K562 (cell line): ENCODE results near the gene RERE. TPM values are rescaled to one million over a fixed set of nuclear protein-coding genes. Genes with fewer than 3 reads are reported as not detected.

Experiments used
- ATAC-seq: fragments of 200-7000 bp; cut with Tn5 transposase; 3 replicates; pipeline ENCODE4 v1.9.1; 2020; ENCODE audit warnings: moderate library complexity
- BruUV-seq: library from RNA; stranded (reverse); fragments of 400-500 nt; replicated peaks from 2 replicates; lab custom pipeline; 2021; lab: Mats Ljungman, UMichigan
- CTCF ChIA-PET: fragments of 300-600 bp; formaldehyde crosslinking; extraction: SDS; loops from one replicate; lab custom pipeline; 2021; ENCODE audit warnings: low intra/inter-chr PET ratio; lab: Yijun Ruan, JAX
- POLR2A ChIA-PET: fragments of 300-600, 350-650 bp; sonication (Branson Sonifier 250); formaldehyde crosslinking; extraction: SDS; loops from one replicate; lab custom pipeline; 2021; ENCODE audit warnings: antibody characterized with exemption, inconsistent platforms; lab: Yijun Ruan, JAX
- DNase-seq, 4 experiments: peaks; one replicate each; pipeline versions ENCODE4 v3.0.0 to v3.0.0-alpha.2; 2011 to 2018; ENCODE audit warnings: low spot score in 3 of 4, mixed read lengths in 3 of 4; ENCODE audit errors: extremely low read depth in 1 of 4
- FAIRE-seq: peaks from 2 replicates; lab custom pipeline; 2011; peaks lifted over from hg19 to GRCh38; lab: Jason Lieb, UNC
- H2AFZ ChIP-seq: 2 replicates; pipeline ENCODE4 v1.6.0; 2011; ENCODE audit warnings: low read depth, low read length, control low read depth, inconsistent platforms
- H3K27ac ChIP-seq: fragments of 200-600 bp; 3 replicates; pipeline ENCODE4 v1.8.0; 2011; ENCODE audit warnings: low read depth, mild to moderate bottlenecking, control low read depth, inconsistent platforms, low read length, moderate library complexity, mixed read lengths; ENCODE audit errors: extremely low read depth
- H3K27me3 ChIP-seq, 2 experiments: fragments of 300-600 bp in 1 of 2; 2 replicates in 1 of 2; 3 replicates in 1 of 2; pipeline versions ENCODE4 v1.6.0 to v1.8.0; 2011; ENCODE audit warnings: inconsistent platforms in 2 of 2, low read length in 2 of 2, mild to moderate bottlenecking in 1 of 2, mixed read lengths in 1 of 2, moderate library complexity in 1 of 2; ENCODE audit not compliant: control insufficient read depth in 2 of 2, insufficient read depth in 2 of 2
- H3K36me3 ChIP-seq: fragments of 300-600 bp; 3 replicates; pipeline ENCODE4 v1.8.0; 2011; ENCODE audit warnings: mild to moderate bottlenecking, low read length, inconsistent platforms; ENCODE audit not compliant: control insufficient read depth, insufficient read depth
- H3K4me1 ChIP-seq, 2 experiments: fragments of 200-600 bp in 1 of 2; replicated peaks in 1 of 2; 2 replicates in 1 of 2; 3 replicates in 1 of 2; pipeline versions ENCODE4 v1.5.1 to v1.8.0; 2011; ENCODE audit warnings: inconsistent platforms in 2 of 2, low read length in 2 of 2, mild to moderate bottlenecking in 1 of 2, mixed read lengths in 1 of 2, moderate library complexity in 1 of 2; ENCODE audit not compliant: control insufficient read depth in 2 of 2, insufficient read depth in 2 of 2
- H3K4me2 ChIP-seq: 2 replicates; pipeline ENCODE4 v1.6.1; 2011; ENCODE audit warnings: low read length, control low read depth, inconsistent platforms, mixed read lengths; ENCODE audit not compliant: insufficient read depth
- H3K4me3 ChIP-seq: fragments of 200-600 bp; sonication (generic), shearing (Covaris generic); 2 replicates; pipeline ENCODE4 v1.5.1; 2016; ENCODE audit warnings: control low read depth, inconsistent platforms
- H3K79me2 ChIP-seq: fragments of 200-600 bp; 3 replicates; pipeline ENCODE4 v1.8.0; 2011; ENCODE audit warnings: low read length, inconsistent platforms; ENCODE audit not compliant: control insufficient read depth, insufficient read depth
- H3K9ac ChIP-seq, 2 experiments: 2 replicates each; pipeline versions ENCODE4 v1.6.0 to v1.6.1; 2011; ENCODE audit warnings: low read depth in 2 of 2, low read length in 2 of 2, control low read depth in 1 of 2, inconsistent platforms in 1 of 2, mild to moderate bottlenecking in 1 of 2, mixed read lengths in 1 of 2; ENCODE audit not compliant: insufficient read depth in 1 of 2
- H3K9me1 ChIP-seq: one replicate; pipeline ENCODE4 v1.6.0; 2011; ENCODE audit warnings: inconsistent platforms, mild to moderate bottlenecking, low read length, moderate library complexity; ENCODE audit not compliant: control insufficient read depth, insufficient read depth
- H3K9me3 ChIP-seq: replicated peaks from 2 replicates; pipeline ENCODE4 v1.5.1; 2011; ENCODE audit warnings: low read depth, low read length, inconsistent platforms; ENCODE audit not compliant: control insufficient read depth, insufficient read depth
- H4K20me1 ChIP-seq: replicated peaks from 2 replicates; pipeline ENCODE4 v1.6.1; 2011; ENCODE audit warnings: low read length, inconsistent platforms, mixed read lengths; ENCODE audit not compliant: control insufficient read depth, insufficient read depth
- PKNOX1 ChIP-seq: fragments of 450-650 bp; IDR thresholded peaks from 2 replicates; pipeline ENCODE4 v1.6.1; 2016
- SNAPC5 ChIP-seq: fragments of 250-450 bp; sonication (Bioruptor Pico); IDR thresholded peaks from 2 replicates; pipeline ENCODE4 v1.8.0; 2021; ENCODE audit warnings: moderate library complexity, mild to moderate bottlenecking, inconsistent platforms
- ZNF165 ChIP-seq: fragments of 250-450 bp; sonication (Bioruptor Pico); IDR thresholded peaks from 2 replicates; pipeline ENCODE4 v1.4.0; 2020; ENCODE audit warnings: borderline replicate concordance
- ZNF778 ChIP-seq: fragments of 450-650 bp; formaldehyde crosslinking; IDR thresholded peaks from 2 replicates; pipeline ENCODE4 v1.4.0; 2020; ENCODE audit warnings: mild to moderate bottlenecking, moderate library complexity
- WGBS: fragments of 100-300 bp; shearing (Covaris generic); methylation state at CpG from one replicate; pipeline ENCODE4 v1.1.6; 2016; ENCODE audit warnings: low coverage, mixed read lengths; ENCODE audit not compliant: insufficient coverage; ENCODE audit errors: missing lambda C conversion rate; 5-methylcytosine and 5-hydroxymethylcytosine counted together
- in situ Hi-C: fragments of 300-500 bp; cut with MboI; formaldehyde crosslinking; loops from 4 replicates; pipeline ENCODE4 v1.15.0; 2018; ENCODE audit warnings: inconsistent platforms, mixed read lengths
- intact Hi-C: fragments of 100-400 bp; cut with micrococcal nuclease; formaldehyde crosslinking; loops from 2 replicates; pipeline ENCODE4 v1.14.2; 2022
- polyA plus RNA-seq, 8 experiments: library from polyadenylated mRNA; depleted of rRNA in 4 of 8; stranded (reverse) in 5 of 8; unstranded in 3 of 8; fragments of >200 nt; fragmentation: Nextera tagmentation in 2 of 8; fragmentation: Illumina TruSeq in 1 of 8; extraction: Ambion mirVana in 2 of 8; extraction: Trizol in 1 of 8; gene quantifications; 2 replicates each; pipeline versions ENCODE4 v1.2.1 to v1.2.3, GENCODE V29; 2011 to 2014; ENCODE audit warnings: inconsistent platforms in 1 of 8, missing spikeins in 1 of 8
- total RNA-seq, 7 experiments: library from RNA; depleted of rRNA in 6 of 7; stranded (reverse); fragments of >200 nt in 6 of 7; fragmentation: Illumina TruSeq in 2 of 7; extraction: Trizol in 2 of 7; gene quantifications; 2 replicates each; pipeline versions ENCODE4 v1.2.1 to v1.2.3, GENCODE V29; 2011 to 2021; ENCODE audit warnings: low replicate concordance in 1 of 7
- TF ChIP-seq, protein P1 (sequence below): fragments of 150-350 bp; IDR thresholded peaks from 2 replicates; pipeline ENCODE4 v1.6.1; 2014; ENCODE audit warnings: low read depth, mild to moderate bottlenecking, low read length, borderline replicate concordance
- TF ChIP-seq, protein P2 (sequence below): fragments of 250-450 bp; sonication (Bioruptor Pico); IDR thresholded peaks from 2 replicates; pipeline ENCODE4 v1.8.0; 2021; ENCODE audit warnings: mild to moderate bottlenecking, moderate library complexity
- TF ChIP-seq, protein P3 (sequence below), 2 experiments: fragments of 450-650 bp; IDR thresholded peaks; 2 replicates each; pipeline ENCODE4 v1.6.1; 2018; ENCODE audit warnings: mild to moderate bottlenecking in 2 of 2, low read depth in 1 of 2; ENCODE audit not compliant: partially characterized antibody in 2 of 2
- TF ChIP-seq, protein P4 (sequence below): fragments of 450-650 bp; IDR thresholded peaks from 2 replicates; pipeline ENCODE4 v1.6.1; 2017; ENCODE audit warnings: antibody characterized with exemption

RERE gene
- total and polyA plus RNA-seq, 9 of the 15 experiments (the other 6 are each of a cell fraction or from before 2014, with no cell fraction given), result 3.0 to 51.5 (median 13.4) TPM

DNA sequence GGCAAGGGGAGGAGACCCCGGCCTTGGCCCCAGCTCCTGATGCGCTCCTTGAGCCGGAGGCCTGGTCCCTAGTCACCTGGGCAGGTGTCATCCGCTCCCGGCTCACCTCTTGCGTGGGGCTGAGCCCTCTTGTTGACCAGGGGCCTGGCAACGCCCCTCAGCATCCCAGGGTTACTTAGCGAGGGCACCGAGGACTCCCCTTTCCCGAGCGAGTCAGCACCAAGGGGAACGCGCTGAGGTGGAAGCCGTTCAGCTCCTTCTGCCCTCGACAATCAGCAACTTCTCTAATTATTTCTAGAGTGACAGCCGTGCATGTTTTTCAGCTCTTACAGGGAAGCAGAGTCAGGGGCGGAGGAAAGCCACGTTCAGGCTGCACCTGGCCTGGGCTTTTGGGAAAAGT is 499.0 kb downstream of the RERE start:
- FAIRE-seq, result no peak
- ChIA-PET POLR2A (interaction anchor here (0.6 kb wide), 1 partner anchor 13 kb away, joined by 3 read pairs; no protein-coding TSS in a partner anchor), CTCF (no interaction called here)
- Histone ChIP-seq H2AFZ (no peak overlapping the region), H3K9ac (no peak overlapping the region), H3K27me3 (peaks cover 21 to 77% of the 10 kb centered on the region in 2 experiments), H3K79me2 (no peaks in the 10 kb centered on the region), H3K9me1 (no peaks in the 10 kb centered on the region), H3K4me1 (peaks cover 0 to 21% of the 10 kb centered on the region in 2 experiments; a peak in 3 of 5 replicates), H3K36me3 (no peaks in the 10 kb centered on the region), H3K4me3 (no peak overlapping the region), H3K27ac (no peak overlapping the region), H3K4me2 (no peak overlapping the region), H4K20me1 (peaks cover 6% of the 10 kb centered on the region; the same call in 1 of the 2 replicates), H3K9me3 (no peaks in the 10 kb centered on the region)
- ATAC-seq, result no peak
- in situ Hi-C loops, result loop anchor here (25.0 kb wide), 1 partner anchor 656 kb away; no protein-coding TSS in a partner anchor
- intact Hi-C loops, result loop anchor here (10.0 kb wide), 1 partner anchor 174 kb away; no protein-coding TSS in a partner anchor
- no peak for DNase-seq
- WGBS, result 37% methylated on average over 16 of the region's 18 CpGs
- BruUV-seq, result no TSS peak
- TF ChIP-seq PKNOX1, result 0 out of 2 replicates have a peak, but pooled peaks have one; percentile 5
- TF ChIP-seq, protein P1, sequence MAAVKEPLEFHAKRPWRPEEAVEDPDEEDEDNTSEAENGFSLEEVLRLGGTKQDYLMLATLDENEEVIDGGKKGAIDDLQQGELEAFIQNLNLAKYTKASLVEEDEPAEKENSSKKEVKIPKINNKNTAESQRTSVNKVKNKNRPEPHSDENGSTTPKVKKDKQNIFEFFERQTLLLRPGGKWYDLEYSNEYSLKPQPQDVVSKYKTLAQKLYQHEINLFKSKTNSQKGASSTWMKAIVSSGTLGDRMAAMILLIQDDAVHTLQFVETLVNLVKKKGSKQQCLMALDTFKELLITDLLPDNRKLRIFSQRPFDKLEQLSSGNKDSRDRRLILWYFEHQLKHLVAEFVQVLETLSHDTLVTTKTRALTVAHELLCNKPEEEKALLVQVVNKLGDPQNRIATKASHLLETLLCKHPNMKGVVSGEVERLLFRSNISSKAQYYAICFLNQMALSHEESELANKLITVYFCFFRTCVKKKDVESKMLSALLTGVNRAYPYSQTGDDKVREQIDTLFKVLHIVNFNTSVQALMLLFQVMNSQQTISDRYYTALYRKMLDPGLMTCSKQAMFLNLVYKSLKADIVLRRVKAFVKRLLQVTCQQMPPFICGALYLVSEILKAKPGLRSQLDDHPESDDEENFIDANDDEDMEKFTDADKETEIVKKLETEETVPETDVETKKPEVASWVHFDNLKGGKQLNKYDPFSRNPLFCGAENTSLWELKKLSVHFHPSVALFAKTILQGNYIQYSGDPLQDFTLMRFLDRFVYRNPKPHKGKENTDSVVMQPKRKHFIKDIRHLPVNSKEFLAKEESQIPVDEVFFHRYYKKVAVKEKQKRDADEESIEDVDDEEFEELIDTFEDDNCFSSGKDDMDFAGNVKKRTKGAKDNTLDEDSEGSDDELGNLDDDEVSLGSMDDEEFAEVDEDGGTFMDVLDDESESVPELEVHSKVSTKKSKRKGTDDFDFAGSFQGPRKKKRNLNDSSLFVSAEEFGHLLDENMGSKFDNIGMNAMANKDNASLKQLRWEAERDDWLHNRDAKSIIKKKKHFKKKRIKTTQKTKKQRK, result no peak
- TF ChIP-seq, protein P2, sequence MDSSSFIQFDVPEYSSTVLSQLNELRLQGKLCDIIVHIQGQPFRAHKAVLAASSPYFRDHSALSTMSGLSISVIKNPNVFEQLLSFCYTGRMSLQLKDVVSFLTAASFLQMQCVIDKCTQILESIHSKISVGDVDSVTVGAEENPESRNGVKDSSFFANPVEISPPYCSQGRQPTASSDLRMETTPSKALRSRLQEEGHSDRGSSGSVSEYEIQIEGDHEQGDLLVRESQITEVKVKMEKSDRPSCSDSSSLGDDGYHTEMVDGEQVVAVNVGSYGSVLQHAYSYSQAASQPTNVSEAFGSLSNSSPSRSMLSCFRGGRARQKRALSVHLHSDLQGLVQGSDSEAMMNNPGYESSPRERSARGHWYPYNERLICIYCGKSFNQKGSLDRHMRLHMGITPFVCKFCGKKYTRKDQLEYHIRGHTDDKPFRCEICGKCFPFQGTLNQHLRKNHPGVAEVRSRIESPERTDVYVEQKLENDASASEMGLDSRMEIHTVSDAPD (CRISPR knock-in tag), result no peak
- no peak for TF ChIP-seq SNAPC5 (CRISPR knock-in tag)
- TF ChIP-seq ZNF778 (CRISPR knock-in tag), result no peak
- TF ChIP-seq, protein P3, sequence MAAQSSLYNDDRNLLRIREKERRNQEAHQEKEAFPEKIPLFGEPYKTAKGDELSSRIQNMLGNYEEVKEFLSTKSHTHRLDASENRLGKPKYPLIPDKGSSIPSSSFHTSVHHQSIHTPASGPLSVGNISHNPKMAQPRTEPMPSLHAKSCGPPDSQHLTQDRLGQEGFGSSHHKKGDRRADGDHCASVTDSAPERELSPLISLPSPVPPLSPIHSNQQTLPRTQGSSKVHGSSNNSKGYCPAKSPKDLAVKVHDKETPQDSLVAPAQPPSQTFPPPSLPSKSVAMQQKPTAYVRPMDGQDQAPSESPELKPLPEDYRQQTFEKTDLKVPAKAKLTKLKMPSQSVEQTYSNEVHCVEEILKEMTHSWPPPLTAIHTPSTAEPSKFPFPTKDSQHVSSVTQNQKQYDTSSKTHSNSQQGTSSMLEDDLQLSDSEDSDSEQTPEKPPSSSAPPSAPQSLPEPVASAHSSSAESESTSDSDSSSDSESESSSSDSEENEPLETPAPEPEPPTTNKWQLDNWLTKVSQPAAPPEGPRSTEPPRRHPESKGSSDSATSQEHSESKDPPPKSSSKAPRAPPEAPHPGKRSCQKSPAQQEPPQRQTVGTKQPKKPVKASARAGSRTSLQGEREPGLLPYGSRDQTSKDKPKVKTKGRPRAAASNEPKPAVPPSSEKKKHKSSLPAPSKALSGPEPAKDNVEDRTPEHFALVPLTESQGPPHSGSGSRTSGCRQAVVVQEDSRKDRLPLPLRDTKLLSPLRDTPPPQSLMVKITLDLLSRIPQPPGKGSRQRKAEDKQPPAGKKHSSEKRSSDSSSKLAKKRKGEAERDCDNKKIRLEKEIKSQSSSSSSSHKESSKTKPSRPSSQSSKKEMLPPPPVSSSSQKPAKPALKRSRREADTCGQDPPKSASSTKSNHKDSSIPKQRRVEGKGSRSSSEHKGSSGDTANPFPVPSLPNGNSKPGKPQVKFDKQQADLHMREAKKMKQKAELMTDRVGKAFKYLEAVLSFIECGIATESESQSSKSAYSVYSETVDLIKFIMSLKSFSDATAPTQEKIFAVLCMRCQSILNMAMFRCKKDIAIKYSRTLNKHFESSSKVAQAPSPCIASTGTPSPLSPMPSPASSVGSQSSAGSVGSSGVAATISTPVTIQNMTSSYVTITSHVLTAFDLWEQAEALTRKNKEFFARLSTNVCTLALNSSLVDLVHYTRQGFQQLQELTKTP (IDR thresholded peaks at IDR 0.05; ENCODE audit: low read depth in 1 of 2, partially characterized antibody in 2 of 2), result no peak
- TF ChIP-seq ZNF165 (CRISPR knock-in tag), result no peak
- TF ChIP-seq, protein P4, sequence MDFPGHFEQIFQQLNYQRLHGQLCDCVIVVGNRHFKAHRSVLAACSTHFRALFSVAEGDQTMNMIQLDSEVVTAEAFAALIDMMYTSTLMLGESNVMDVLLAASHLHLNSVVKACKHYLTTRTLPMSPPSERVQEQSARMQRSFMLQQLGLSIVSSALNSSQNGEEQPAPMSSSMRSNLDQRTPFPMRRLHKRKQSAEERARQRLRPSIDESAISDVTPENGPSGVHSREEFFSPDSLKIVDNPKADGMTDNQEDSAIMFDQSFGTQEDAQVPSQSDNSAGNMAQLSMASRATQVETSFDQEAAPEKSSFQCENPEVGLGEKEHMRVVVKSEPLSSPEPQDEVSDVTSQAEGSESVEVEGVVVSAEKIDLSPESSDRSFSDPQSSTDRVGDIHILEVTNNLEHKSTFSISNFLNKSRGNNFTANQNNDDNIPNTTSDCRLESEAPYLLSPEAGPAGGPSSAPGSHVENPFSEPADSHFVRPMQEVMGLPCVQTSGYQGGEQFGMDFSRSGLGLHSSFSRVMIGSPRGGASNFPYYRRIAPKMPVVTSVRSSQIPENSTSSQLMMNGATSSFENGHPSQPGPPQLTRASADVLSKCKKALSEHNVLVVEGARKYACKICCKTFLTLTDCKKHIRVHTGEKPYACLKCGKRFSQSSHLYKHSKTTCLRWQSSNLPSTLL, result no peak
